HL-60/S4 treated with phorbol 12-myristate 13-acetate at 8.2 ng/mL for 4 days and 3 days (cell line): ENCODE results near the gene POLE4.

Source experiments
- in situ Hi-C: fragments of 300-500 bp; cut with MboI; formaldehyde crosslinking; loops from 2 replicates; pipeline ENCODE4 v1.15.0; 2022; ENCODE audit warnings: low sequenced_read_pairs

The POLE4 gene, protein sequence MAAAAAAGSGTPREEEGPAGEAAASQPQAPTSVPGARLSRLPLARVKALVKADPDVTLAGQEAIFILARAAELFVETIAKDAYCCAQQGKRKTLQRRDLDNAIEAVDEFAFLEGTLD

DNA sequence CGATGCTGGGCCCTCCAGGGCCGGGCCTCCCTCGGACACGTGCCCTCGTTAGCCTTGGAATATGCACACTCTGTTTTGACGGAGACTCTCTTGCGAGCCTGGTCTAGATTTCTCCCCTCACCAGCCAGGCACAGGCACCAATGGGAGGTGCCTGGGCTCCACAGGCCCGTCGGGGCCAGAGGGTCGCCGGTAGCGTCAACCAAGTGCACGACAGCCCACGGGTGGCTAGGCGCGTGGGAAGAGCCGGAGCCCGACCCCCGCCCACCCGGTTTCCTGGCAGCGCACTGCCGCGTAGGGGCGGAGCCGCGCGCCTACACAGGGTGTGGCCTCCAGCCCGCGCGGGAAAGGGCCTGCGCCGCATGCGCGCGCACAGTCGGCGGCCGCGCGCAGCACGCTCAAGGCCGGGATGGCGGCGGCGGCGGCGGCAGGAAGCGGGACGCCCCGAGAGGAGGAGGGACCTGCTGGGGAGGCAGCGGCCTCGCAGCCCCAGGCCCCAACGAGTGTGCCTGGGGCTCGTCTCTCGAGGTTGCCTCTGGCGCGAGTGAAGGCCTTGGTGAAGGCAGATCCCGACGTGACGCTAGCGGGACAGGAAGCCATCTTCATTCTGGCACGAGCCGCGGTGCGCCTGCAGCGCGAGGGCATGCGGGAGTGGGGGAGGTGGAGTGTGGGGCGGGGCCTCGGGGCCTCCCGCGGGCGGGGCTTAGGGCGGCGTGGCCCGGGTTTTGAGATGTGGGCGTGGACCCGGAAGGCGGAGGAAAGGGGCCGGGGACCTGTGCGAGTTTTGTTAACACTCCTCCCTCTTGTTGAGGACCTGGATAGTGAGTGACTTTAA is at the start of gene POLE4:
POLE4 (plus strand) TSS at position 370 of the 832 bp plus-strand sequence; CDS start at position 407, 37 bp downstream.
- in situ Hi-C loops: no loop called here

DNA sequence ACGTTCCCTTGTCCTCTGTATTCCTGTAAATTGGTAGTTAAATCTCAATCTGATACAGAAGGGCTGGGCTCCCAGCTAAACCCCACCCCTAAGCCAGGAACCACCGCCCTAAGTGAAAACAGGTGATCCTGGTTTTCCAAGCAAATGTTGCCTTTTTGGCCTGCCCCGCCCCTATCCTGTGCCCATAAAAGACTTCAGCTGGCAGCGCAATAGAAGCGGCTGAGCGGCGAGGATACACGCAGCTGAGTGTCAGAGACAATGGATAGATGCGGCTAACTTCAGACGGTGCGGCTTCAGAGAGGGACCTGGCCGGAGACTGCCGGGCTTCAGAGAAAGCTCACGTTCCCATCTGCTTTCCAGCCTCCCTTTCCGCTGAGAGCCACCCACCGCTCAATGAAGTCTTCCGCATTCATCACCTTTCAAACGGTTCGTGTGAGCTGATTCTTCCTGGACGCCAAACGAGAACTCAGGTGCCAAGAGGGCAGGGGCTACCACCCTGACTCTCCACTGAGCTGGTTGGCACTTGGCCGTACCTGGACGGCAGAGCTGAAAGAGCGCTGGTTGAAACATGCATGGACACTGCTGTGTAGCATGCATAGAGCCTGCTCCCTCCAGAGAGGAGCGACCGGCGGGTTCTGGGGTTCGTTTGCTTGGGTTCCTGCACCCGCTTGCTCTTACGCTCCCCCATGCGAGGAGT is 49.5 kb upstream of the POLE4 start:
- in situ Hi-C loops: no loop called here

DNA sequence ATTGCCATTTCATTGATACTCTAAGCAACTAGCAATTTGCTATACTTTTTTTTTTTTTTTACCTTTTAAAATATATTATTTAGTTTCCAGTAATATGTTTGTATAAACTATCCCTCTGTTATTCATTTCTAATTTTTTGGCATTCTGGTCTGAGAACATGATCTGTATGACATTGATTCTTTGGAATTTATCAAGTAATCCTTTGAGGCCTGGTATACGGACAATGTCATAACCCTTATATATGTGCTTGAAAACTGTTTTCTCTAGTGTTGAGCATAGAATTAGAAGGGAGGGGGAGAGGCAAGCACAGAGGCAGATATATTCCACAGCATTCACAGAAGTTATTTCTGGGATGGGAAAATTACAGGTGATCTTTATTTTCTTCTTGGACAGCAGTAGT is 48.2 kb upstream of the POLE4 start:
- in situ Hi-C loops: no loop called here

DNA sequence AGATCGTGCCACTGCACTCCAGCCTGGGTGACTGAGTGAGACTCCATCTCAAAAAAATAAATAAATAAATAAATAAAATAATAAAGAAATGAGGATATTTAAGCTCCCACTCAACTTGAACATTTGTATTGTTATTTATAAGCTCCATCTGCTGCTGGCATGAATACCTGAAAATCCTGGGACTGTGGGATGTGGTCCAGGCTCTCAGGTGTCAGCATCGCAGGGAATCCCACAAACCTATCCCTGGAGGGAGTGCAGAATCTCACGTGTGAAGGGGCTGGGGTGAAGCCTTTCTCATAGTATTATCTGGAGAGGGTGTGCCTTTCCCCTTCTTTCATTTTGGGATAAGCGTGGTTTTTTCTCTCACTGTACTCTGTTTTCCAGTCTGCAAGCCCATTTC is 47.4 kb upstream of the POLE4 start:
- in situ Hi-C loops: no loop called here

- in situ Hi-C loops: no loop called here
Measured at GRCh38 chr2:74915743-74916142, 42.7 kb upstream of the POLE4 start.

GRCh38 chr2:74916394-74916793 is 42.0 kb upstream of the POLE4 start:
- in situ Hi-C loops: no loop called here

DNA sequence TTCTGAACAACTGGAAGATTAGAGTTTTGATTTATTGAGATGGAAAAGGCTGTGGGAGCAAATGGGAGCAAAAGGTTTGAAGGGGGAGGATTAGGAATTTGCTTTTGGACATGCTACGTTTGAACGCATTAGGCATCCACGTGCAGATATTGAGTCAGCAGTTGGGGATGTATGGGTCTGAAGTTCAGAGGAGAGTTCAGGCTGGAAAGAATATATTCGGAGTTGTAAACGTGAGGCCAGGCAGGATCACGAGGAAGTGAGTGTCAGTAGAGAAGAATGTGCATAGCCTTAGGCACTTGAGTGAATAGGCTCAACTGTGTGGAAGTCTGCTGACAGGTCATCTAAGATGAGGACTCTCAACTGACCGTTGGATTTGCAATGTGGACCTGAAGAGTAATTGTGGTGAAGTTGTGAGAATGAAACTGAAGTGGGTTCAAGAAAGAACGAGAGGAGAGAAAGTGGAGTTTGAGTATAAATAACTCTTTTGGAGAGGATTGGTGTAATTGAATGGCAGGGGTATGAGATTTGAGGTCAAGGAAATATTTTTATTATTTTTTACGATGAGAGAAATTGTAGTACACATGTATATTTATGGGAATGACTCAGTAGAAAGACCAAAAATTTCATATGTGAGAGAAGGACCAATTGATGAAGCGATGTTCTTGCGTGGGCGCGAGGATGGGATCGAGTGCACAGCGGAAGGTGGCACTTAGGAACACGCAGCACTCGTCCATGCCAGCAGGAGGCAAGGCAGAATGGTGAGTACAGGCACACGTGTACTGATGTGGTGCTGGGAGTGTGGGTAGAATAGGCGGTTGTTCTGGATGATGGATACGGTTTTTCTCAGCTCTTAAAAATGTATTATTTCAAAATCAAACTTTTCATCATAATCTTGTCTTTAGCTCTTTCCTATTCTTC is 40.5 kb upstream of the POLE4 start:
- in situ Hi-C loops: no loop called here

DNA sequence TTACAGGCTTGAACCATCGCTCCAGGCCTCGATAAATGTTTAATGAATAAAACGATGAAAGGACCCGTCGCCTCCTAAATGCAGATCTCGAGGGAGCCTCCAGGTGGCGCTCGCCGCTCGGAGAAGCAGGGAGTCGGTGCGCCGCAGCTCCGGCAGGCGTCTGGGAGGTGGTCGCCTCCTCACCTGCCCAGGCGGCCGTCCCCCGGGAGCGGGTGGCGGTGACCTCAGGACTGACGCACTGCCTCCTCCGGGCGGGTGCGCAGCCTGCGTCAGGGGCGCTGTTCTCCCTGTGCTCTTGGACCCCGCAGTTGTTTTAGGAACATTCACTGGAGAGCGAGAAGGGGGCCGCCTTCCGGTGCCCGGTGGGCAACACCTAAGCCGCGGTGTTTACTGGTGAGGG is 38.6 kb upstream of the POLE4 start:
- in situ Hi-C loops: no loop called here

DNA sequence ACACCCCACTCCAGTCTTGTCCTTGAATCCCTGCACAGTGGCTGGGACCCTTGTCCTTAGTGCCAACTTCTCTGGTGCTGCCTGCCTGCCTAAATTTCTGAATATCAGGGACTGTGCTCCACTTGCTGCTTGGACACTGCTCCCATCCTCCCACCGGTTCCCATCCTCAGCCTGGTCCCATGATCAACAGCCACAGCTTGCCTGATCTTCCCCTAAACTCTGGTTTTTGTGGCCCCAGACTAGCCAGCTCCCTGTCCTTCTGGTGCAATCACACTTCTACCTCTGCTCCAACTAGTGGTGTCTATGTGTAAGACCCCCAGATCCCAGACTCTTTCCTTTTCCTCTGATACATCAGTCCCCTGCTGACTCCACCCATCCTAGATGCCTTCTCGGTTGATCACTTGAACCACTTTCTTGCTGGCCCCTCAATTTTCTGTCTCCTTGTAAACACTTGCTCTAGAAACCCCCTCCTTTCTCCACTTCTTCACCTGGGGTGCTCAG is 37.2 kb upstream of the POLE4 start:
- in situ Hi-C loops: no loop called here

GRCh38 chr2:74922592-74923227 is 35.7 kb upstream of the POLE4 start:
- in situ Hi-C loops: no loop called here

GRCh38 chr2:74924463-74925265 is 33.8 kb upstream of the POLE4 start:
- in situ Hi-C loops: no loop called here

- in situ Hi-C loops: no loop called here
Measured at GRCh38 chr2:74925361-74925786, 33.1 kb upstream of the POLE4 start.

GRCh38 chr2:74927621-74928020 is 30.8 kb upstream of the POLE4 start:
- in situ Hi-C loops: no loop called here

- in situ Hi-C loops: no loop called here
Measured at GRCh38 chr2:74930811-74931486, 27.5 kb upstream of the POLE4 start.

DNA sequence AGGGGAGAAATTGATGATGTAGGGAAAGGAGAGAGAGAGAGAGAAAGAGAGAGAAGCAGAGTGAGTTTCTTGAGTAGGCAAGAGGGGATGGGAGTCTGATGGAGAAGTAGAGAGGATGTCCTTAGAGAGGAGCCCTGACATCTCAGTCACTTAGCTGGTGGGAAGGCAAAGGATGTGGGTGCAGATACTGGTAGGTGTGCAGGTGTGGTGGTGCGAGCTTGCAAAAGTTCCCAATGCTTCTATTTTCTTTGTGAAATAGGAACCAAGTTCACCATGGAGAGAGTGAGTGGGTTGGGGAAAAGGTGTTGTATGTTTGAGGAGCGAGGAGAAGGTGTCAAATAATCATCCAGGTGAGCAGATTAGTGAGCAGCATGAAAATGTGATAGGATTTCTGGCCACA is 26.5 kb upstream of the POLE4 start:
- in situ Hi-C loops: no loop called here

- in situ Hi-C loops: no loop called here
Measured at GRCh38 chr2:74935975-74936391, 22.5 kb upstream of the POLE4 start.

DNA sequence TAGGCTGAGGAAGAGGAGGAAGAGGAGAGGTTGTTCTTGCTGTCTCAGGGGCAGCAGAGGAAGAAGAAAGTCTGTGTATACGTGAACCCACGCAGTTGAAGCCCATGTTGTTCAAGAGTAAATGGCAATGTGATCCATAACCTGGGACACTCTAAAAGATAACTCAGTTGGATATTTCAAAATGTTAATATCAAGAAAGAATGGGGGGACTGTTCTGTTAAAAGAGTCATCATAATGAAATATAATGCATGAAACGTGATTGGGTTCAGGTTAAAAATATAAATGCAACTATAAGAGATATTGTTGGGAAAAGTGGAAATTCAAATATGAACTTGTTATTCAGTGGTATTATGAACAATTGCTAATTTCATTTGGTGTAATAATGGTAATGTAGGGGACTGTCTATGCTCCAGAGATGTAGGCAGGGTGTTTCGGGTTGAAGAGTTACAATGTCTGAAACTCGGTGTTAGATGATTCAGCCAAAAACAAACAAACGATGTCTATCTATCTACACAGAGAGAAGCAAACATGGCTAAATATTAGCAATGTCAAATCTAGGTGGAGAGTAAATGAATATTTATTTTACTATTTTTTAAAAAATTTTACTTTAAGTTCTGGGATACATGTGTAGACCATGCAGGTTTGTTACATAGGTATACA is 21.1 kb upstream of the POLE4 start:
- in situ Hi-C loops: no loop called here

GRCh38 chr2:74938264-74938663 is 20.2 kb upstream of the POLE4 start:
- in situ Hi-C loops: no loop called here
